Femur (tissue), 1 donor: ENCODE data around the gene SMIM29.
A peak's percentile ranks its signal among the peaks of the same experiment; 100 is the strongest.
"Not testable (repeated sequence)": the region's sequence is repeated elsewhere in the genome, so short reads cannot be mapped to it uniquely, and the experiment has no call there.

ENCODE experiments used
- DNase-seq: peaks from one replicate; pipeline ENCODE4 v3.0.0-alpha.2; 2017

Gene SMIM29

GRCh38 chr6:34248727-34249468, at the start of gene SMIM29:
Gene SMIM29, minus strand, starts transcription at chr6:34249006. Its CDS starts 1,215 bp downstream, at chr6:34247791.
- peak; percentile 98 for DNase-seq

- DNase-seq = no peak
These were observed 46.9 kb upstream of the SMIM29 start for GRCh38 chr6:34295721-34296120.

- no peak for DNase-seq
These were observed 44.1 kb upstream of the SMIM29 start for GRCh38 chr6:34292954-34293353.

- no peak for DNase-seq
These were observed 40.3 kb upstream of the SMIM29 start for GRCh38 chr6:34289137-34289536.

GRCh38 chr6:34288581-34288980, 39.8 kb upstream of the SMIM29 start:
- no peak for DNase-seq

GRCh38 chr6:34285448-34286164, 36.8 kb upstream of the SMIM29 start:
- DNase-seq = no peak

GRCh38 chr6:34284563-34285447, 36.0 kb upstream of the SMIM29 start:
- peak; percentile 69 for DNase-seq

- DNase-seq = no peak
These were observed 33.0 kb upstream of the SMIM29 start for GRCh38 chr6:34281702-34282334.

GRCh38 chr6:34280216-34280615, 31.4 kb upstream of the SMIM29 start:
- no peak for DNase-seq

GRCh38 chr6:34278833-34279232, 30.0 kb upstream of the SMIM29 start:
- DNase-seq = no peak

- no peak for DNase-seq
These were observed 28.9 kb upstream of the SMIM29 start for GRCh38 chr6:34277763-34278112.

GRCh38 chr6:34276881-34277762, 28.3 kb upstream of the SMIM29 start:
- no peak for DNase-seq

GRCh38 chr6:34276191-34276590, 27.4 kb upstream of the SMIM29 start:
- DNase-seq = no peak

GRCh38 chr6:34275128-34275804, 26.5 kb upstream of the SMIM29 start:
- no peak for DNase-seq

- no peak for DNase-seq
These were observed 25.3 kb upstream of the SMIM29 start for GRCh38 chr6:34274129-34274528.

- peak; percentile 53 for DNase-seq
These were observed 24.5 kb upstream of the SMIM29 start for GRCh38 chr6:34273242-34273805.

- peak; percentile 43 for DNase-seq
These were observed 23.5 kb upstream of the SMIM29 start for GRCh38 chr6:34272013-34272926.

- DNase-seq = not testable (repeated sequence)
These were observed 21.0 kb upstream of the SMIM29 start for GRCh38 chr6:34269658-34270341.

GRCh38 chr6:34269132-34269531, 20.3 kb upstream of the SMIM29 start:
- DNase-seq = not testable (repeated sequence)
